Measurements from ENCODE around the gene EHBP1L1.

Gene EHBP1L1

DNA sequence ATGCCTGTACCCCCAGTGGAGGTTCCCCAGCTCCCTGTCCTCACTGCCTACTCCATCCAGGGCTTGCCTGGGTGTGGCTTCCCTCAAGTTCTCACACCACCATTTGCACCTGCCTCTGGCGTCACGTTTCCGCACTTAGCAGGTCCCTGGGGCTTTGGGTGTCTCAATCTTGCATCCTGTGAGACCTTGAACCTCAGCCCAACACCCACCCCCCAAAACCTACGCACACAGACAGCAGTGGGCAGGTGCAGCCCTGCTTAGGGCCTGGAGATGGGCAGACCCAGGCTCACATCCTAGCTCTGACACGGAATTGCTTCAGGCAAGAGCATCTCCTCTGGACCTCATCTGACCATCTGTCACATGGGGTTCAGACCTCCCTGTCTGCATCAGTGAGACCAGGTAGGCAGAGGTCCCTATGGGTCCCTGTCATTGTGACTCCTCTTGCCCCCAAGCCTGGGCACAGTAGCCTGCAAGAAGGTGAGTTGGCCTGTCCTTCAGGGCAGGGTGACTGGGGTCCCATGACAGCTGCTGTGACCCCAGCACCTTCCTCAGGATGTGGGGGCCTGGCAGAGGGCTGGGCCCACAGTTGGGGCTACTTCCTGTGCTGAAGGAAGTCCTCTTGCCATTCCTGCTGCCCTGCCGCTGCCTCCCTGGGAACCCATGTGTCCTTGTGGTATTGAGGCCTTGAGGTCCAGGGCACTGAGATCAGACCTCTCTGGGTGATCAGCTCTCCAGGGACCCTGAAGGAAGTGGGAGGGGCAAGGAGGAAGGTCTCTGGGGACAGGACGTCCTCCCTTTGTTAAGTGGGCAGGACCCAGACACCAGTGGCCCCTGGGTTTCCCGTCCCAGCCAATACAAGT, 64.0 kb downstream of the EHBP1L1 start:
- no peak for DNase-seq

DNA sequence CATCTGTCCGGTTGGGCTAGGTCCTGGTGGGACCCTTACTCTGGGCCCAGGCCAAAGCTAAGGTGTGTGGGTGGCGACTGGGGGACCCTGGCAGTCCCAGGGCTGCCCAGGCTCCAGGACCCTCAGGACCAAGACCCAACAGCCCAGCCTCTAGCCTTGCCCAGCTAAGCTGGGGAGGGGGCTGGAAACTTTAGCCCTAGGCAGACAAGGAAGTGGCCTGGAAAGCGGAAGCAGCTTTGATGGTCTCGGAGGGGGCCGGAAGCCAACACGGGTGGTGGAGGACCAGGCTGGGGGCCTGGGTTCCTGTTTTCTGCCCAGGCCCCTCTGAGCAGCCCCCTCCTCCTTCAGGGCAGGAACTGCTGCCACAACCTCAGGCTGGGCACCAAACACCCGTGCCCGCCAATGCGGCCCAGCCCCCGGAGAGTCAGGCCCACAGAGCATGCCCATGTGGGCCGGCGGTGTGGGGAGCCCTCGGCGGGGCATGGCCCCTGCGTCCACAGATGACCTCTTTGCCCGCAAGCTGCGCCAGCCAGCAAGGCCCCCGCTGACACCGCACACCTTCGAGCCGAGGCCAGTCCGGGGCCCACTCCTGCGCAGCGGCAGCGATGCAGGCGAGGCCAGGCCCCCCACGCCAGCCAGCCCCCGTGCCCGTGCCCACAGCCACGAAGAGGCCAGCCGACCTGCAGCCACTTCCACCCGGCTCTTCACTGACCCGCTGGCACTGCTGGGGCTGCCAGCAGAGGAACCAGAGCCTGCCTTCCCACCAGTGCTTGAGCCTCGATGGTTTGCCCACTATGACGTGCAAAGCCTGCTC, 64.8 kb downstream of the EHBP1L1 start:
- DNase-seq = no peak

DNA sequence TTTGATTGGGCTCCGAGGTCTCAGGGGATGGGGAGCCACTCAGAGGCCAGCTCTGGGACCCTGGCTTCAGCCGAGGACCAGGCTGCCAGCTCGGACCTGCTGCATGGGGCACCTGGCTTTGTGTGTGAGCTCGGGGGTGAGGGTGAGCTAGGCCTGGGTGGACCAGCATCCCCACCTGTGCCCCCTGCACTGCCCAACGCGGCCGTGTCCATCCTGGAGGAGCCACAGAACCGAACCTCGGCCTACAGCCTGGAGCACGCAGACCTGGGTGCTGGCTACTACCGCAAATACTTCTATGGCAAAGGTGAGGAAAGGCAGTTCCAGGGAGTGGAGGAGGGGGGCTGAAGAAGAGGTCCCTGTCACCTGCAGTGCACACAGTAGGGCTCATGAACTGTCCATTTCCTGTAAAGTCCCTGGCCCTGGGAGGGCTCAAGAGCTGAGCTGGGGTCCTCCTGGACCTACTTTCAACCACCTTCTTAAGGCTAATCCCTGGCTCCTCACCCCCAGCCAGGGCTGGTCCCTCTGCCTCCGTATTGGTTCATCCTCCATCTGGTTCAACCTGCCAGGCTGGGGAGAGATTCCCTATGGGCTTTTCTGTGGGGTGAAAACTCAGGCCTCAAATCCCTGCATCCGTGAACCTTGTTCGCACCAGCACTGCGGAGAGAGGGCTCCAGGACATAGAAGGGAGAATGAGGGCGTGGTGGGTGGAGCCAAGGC, 65.6 kb downstream of the EHBP1L1 start:
- DNase-seq = no peak

All from 8988T (cell line).